ENCODE results near the gene ARID1B.

The ARID1B gene

DNA sequence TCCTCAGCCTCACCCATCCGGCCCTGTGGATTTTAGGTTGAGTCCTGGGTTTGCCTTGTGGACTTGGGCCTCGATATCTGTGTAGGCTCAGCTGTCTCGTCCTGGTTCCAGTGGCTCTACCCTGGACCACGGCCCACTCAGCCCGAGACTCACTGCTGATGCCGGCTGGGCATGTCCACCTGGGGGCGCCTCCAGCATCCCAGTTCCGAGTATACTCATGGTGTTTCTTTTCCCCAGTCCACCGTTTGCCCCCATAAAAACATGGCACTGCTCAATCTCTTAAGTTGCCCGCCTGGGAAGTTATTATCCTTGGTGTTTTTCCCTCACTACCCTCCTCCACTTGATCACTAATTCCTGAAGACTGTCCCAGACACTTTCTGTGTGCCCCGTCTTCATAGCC lies 99.1 kb downstream of the ARID1B start:
- Histone ChIP-seq H3K27ac (no peak overlapping the region), H3K27me3 (replicated peaks) (no peaks in the 10 kb centered on the region), H3K36me3 (replicated peaks) (no peaks in the 10 kb centered on the region), H3K4me3 (ENCODE audit: low read depth, low read length) (no peak overlapping the region)
- TF ChIP-seq, protein P1, sequence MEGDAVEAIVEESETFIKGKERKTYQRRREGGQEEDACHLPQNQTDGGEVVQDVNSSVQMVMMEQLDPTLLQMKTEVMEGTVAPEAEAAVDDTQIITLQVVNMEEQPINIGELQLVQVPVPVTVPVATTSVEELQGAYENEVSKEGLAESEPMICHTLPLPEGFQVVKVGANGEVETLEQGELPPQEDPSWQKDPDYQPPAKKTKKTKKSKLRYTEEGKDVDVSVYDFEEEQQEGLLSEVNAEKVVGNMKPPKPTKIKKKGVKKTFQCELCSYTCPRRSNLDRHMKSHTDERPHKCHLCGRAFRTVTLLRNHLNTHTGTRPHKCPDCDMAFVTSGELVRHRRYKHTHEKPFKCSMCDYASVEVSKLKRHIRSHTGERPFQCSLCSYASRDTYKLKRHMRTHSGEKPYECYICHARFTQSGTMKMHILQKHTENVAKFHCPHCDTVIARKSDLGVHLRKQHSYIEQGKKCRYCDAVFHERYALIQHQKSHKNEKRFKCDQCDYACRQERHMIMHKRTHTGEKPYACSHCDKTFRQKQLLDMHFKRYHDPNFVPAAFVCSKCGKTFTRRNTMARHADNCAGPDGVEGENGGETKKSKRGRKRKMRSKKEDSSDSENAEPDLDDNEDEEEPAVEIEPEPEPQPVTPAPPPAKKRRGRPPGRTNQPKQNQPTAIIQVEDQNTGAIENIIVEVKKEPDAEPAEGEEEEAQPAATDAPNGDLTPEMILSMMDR (IDR thresholded peaks at IDR 0.05; ENCODE audit: low read depth, low read length, missing control alignments): peak; percentile 68
- in situ Hi-C loops (cut with HindIII; ENCODE audit: low pct_ligation_motif_present, low sequenced_read_pairs): no loop called here
- no peak for DNase-seq

DNA sequence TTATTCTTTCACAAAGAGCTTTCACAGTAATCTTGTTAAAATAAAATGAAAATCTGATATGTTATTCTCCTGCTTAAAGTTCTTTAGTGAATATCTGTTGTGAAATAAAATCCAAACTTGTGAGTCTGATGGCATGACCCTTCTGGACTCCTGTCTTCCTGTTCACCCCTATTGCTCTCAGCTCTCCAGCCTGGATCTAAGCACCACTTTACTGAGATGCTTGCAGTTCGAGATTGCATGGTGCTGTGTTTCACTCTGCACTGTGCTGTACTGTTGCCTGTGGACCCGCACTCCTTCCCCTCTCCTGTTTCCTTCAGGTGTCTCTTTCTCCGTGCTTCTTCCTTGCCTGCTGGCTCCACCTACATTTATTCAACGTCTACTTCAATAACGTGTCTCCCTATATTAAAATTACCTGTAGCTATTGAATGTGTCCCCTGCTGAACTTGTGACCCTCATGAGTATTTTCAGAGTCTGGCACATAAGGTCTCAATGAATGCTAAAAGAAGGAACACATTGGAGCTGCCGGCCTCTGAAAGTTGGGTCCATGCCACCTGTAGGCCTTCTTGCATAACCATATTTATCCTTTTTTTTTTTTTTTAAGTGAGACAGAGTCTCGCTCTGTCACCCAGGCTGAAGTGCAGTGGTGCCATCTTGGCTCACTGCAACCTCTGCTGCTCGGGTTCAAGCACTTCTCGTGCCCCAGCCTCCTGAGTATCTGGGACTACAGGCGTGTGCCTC lies 100.1 kb downstream of the ARID1B start:
- TF ChIP-seq, protein P1 (IDR thresholded peaks at IDR 0.05; ENCODE audit: low read depth, low read length, missing control alignments): no peak
- Histone ChIP-seq H3K4me3 (ENCODE audit: low read depth, low read length) (no peak overlapping the region), H3K36me3 (replicated peaks) (no peaks in the 10 kb centered on the region), H3K27me3 (replicated peaks) (no peaks in the 10 kb centered on the region), H3K27ac (no peak overlapping the region)
- DNase-seq: no peak
- in situ Hi-C loops (cut with HindIII; ENCODE audit: low pct_ligation_motif_present, low sequenced_read_pairs): no loop called here

DNA sequence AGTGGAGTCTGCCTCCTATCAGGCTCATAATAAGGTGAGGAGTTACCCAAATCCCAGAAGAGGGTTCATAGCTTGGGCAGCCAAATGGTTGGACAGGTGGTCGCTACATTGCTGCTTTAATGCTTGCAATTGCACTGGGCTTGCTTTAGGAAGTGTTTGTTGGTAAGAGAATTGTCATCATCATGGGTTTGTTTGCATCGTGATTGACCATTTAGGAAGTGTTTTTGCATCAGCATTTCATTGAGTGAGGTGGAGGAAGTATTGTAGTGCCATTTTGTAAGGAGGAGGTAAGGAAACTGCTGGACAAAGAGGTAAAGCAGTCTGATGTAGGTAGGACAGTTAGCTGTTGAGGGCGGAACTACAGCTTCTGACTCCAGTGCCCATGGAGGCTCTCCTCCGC lies 101.5 kb downstream of the ARID1B start:
- no peaks in the 10 kb centered on the region for H3K27me3 ChIP-seq (replicated peaks)
- in situ Hi-C loops (cut with HindIII; ENCODE audit: low pct_ligation_motif_present, low sequenced_read_pairs): no loop called here
- TF ChIP-seq, protein P1 (IDR thresholded peaks at IDR 0.05; ENCODE audit: low read depth, low read length, missing control alignments): no peak
- H3K27ac ChIP-seq: no peak overlapping the region
- no peak for DNase-seq
- no peaks in the 10 kb centered on the region for H3K36me3 ChIP-seq (replicated peaks)
- no peak overlapping the region for H3K4me3 ChIP-seq (ENCODE audit: low read depth, low read length)

DNA sequence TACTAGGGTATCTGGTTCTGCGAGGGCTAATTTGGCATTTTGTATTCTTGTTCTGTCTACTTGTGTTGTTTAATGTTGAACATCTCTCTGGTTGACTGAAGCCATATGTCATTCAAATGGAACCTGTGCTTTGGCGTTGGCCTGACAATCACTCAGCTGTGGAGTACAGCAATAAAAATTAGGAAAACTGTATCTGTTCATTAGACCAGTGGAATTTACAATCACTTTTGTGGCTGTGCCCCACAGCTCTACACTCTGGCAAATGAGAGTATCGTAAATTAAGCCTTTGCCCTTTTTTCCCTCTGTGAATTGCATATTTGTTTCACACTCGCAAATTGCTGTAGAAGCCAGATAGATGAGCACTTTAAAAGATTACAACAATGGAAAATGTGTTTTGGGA lies 102.0 kb downstream of the ARID1B start:
- in situ Hi-C loops (cut with HindIII; ENCODE audit: low pct_ligation_motif_present, low sequenced_read_pairs): no loop called here
- TF ChIP-seq, protein P1 (IDR thresholded peaks at IDR 0.05; ENCODE audit: low read depth, low read length, missing control alignments): no peak
- DNase-seq: no peak
- Histone ChIP-seq H3K27me3 (replicated peaks) (no peaks in the 10 kb centered on the region), H3K27ac (no peak overlapping the region), H3K36me3 (replicated peaks) (no peaks in the 10 kb centered on the region), H3K4me3 (ENCODE audit: low read depth, low read length) (no peak overlapping the region)

DNA sequence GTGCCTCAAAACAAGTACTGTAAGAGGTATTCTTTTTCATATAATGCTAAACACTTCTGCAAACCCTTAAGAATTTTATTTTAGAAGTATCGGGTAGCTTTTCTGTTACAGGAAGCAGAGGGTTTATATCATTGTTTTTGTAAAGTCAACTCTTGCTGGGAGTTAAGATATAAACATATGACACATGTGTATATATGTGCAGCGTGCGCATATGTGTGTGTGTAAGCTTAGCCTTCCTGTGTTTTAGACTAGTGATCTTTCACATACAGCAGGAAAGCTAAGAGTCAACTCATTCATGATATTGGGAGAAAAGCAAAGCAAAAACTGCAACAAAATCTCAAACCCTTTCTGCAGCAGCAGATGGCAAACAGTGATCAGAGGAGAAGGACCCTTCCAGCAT lies 102.4 kb downstream of the ARID1B start:
- TF ChIP-seq, protein P1 (IDR thresholded peaks at IDR 0.05; ENCODE audit: low read depth, low read length, missing control alignments): no peak
- in situ Hi-C loops (cut with HindIII; ENCODE audit: low pct_ligation_motif_present, low sequenced_read_pairs): no loop called here

DNA sequence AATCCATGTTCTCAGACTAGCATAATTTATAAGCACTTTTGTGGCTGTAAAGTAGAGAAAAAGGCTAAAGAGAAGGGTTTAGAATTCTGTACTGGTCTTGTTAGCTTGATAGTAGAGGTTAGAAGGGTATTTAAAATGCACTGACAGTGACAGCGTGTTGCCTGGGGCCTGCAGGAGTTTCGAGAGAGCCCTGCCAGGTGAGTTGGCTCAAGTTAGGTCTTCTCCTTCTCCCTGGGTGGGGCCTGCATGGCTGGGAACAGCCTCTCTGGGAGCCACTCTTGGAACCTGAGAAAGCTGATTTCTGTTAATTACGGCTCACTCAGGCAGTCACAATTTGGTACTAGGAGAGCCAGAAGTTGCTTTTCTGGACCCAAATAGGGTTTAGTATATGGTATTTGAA lies 103.7 kb downstream of the ARID1B start:
- no peak for DNase-seq
- in situ Hi-C loops (cut with HindIII; ENCODE audit: low pct_ligation_motif_present, low sequenced_read_pairs): no loop called here
- H3K27me3 ChIP-seq (replicated peaks): no peaks in the 10 kb centered on the region

More for the DNA sequence above, 102.4 kb downstream of the ARID1B start:
- H3K27me3 ChIP-seq (replicated peaks): no peaks in the 10 kb centered on the region
- H3K27ac ChIP-seq: no peak overlapping the region
- no peak for DNase-seq
- no peak overlapping the region for H3K4me3 ChIP-seq (ENCODE audit: low read depth, low read length)
- H3K36me3 ChIP-seq (replicated peaks): no peaks in the 10 kb centered on the region

More for the DNA sequence above, 103.7 kb downstream of the ARID1B start:
- Histone ChIP-seq H3K27ac (no peak overlapping the region), H3K36me3 (replicated peaks) (no peaks in the 10 kb centered on the region), H3K4me3 (ENCODE audit: low read depth, low read length) (no peak overlapping the region)
- TF ChIP-seq, protein P1 (IDR thresholded peaks at IDR 0.05; ENCODE audit: low read depth, low read length, missing control alignments): no peak
